Prostate gland (tissue), 2 donors: Measurements from ENCODE around the gene INKA1. TPM values are rescaled to one million over a fixed set of nuclear protein-coding genes. Genes with fewer than 3 reads are reported as not detected.

Experiments used
- DNase-seq: peaks from one replicate; pipeline ENCODE4 v3.0.0-alpha.2; 2019; ENCODE audit warnings: low spot score
- H3K27ac ChIP-seq, 2 donors: fragments of 200-600 bp; sonication (generic); 2 replicates each; pipeline ENCODE4 v1.5.1; 2017 to 2019
- H3K27me3 ChIP-seq: fragments of 200-600 bp; sonication (generic); replicated peaks from 2 replicates; pipeline ENCODE4 v1.5.1; 2019; ENCODE audit not compliant: insufficient read depth
- H3K36me3 ChIP-seq, 2 donors: fragments of 200-600 bp; sonication (generic); 1 replicate in 1 of 2; 2 replicates in 1 of 2; pipeline versions ENCODE4 v1.5.1 to v1.8.1; 2017 to 2019
- H3K4me1 ChIP-seq: fragments of 200-600 bp; sonication (generic); replicated peaks from 2 replicates; pipeline ENCODE4 v1.5.1; 2019
- H3K4me3 ChIP-seq, 2 donors: fragments of 200-600 bp; sonication (generic); 2 replicates each; pipeline ENCODE4 v1.5.1; 2017 to 2019
- H3K9me3 ChIP-seq: fragments of 200-600 bp; sonication (generic); 2 replicates; pipeline ENCODE4 v1.5.1; 2017
- CTCF ChIP-seq, 4 experiments: fragments of 200-600 bp in 2 of 4; fragments of 450-650 bp in 2 of 4; sonication (generic) in 2 of 4; IDR thresholded peaks; 1 replicate in 3 of 4; 2 replicates in 1 of 4; pipeline ENCODE4 v1.5.1; 2016 to 2019; ENCODE audit warnings: antibody characterized with exemption in 4 of 4, mild to moderate bottlenecking in 2 of 4, moderate library complexity in 2 of 4
- POLR2A ChIP-seq: fragments of 450-650 bp; IDR thresholded peaks from one replicate; pipeline ENCODE4 v1.6.1; 2016; ENCODE audit warnings: antibody characterized with exemption, mild to moderate bottlenecking
- POLR2AphosphoS5 ChIP-seq: sonication (generic); formaldehyde crosslinking; IDR thresholded peaks from one replicate; pipeline ENCODE4 v1.6.1; 2017; ENCODE audit warnings: antibody characterized with exemption
- WGBS: methylation state at CpG from one replicate; pipeline ENCODE4 v1.1.5; 2018; 5-methylcytosine and 5-hydroxymethylcytosine counted together
- intact Hi-C: fragments of 100-400 bp; cut with DNase I; formaldehyde crosslinking; loops from one replicate; pipeline ENCODE4 v1.14.2; 2022
- total RNA-seq, 2 donors: library from RNA; depleted of rRNA; stranded (reverse); fragments of >200 nt; gene quantifications; one replicate each; pipeline ENCODE4 v1.1.0, GENCODE V29; 2016

INKA1 gene
- total RNA-seq, 2 donors from 2014 or later, result 4.0 to 8.1 TPM

- WGBS, result 85% methylated on average over 1 of the region's 1 CpG
Measured at GRCh38 chr3:49799105-49799504, 4.0 kb upstream of the INKA1 start.

GRCh38 chr3:49799761-49800160, 3.3 kb upstream of the INKA1 start, which contains the start of gene CDHR4:
Gene CDHR4, minus strand, starts transcription at chr3:49799873. Its CDS starts 61 bp downstream, at chr3:49799812.
- Histone ChIP-seq H3K36me3 (no peaks in the 10 kb centered on the region), H3K27ac (no peak within 1 kb of the TSS), H3K9me3 (no peaks in the 10 kb centered on the region), H3K4me1 (peaks cover 5% of the 10 kb centered on the region), H3K4me3 (no peak within 1 kb of the TSS), H3K27me3 (no peaks in the 10 kb centered on the region)
- intact Hi-C loops, result no loop called here
- no peak for DNase-seq
- TF ChIP-seq POLR2A, result no peak
- WGBS, result 63% methylated on average over 4 of the region's 4 CpGs

More at GRCh38 chr3:49799105-49799504, 4.0 kb upstream of the INKA1 start:
- Histone ChIP-seq H3K27ac (no peak overlapping the region), H3K9me3 (no peaks in the 10 kb centered on the region), H3K27me3 (no peaks in the 10 kb centered on the region), H3K4me3 (no peak overlapping the region), H3K36me3 (no peaks in the 10 kb centered on the region), H3K4me1 (no peaks in the 10 kb centered on the region)
- intact Hi-C loops, result no loop called here
- no peak for TF ChIP-seq POLR2A
- TF ChIP-seq POLR2AphosphoS5, result no peak
- no peak for TF ChIP-seq CTCF (IDR thresholded peaks at IDR 0.05)
- no peak for DNase-seq

GRCh38 chr3:49801160-49801559, 1.9 kb upstream of the INKA1 start:
- H3K9me3 ChIP-seq, result no peaks in the 10 kb centered on the region
- no peak overlapping the region for H3K27ac ChIP-seq
- TF ChIP-seq POLR2AphosphoS5, result no peak
- no peak for TF ChIP-seq POLR2A
- TF ChIP-seq CTCF (IDR thresholded peaks at IDR 0.05), result no peak
- H3K27me3 ChIP-seq, result no peaks in the 10 kb centered on the region
- H3K4me3 ChIP-seq, result no peak overlapping the region
- peaks cover 19% of the 10 kb centered on the region for H3K4me1 ChIP-seq
- 91% methylated on average over 2 of the region's 2 CpGs for WGBS
- intact Hi-C loops, result no loop called here
- H3K36me3 ChIP-seq, result no peaks in the 10 kb centered on the region
- no peak for DNase-seq

GRCh38 chr3:49803465-49804140, 542 bp downstream of the INKA1 start:
- Histone ChIP-seq H3K4me1 (peaks cover 21% of the 10 kb centered on the region), H3K27ac (peak overlapping the region; percentile 85 to 89), H3K36me3 (no peaks in the 10 kb centered on the region), H3K4me3 (peak overlapping the region; percentile 50 to 70), H3K27me3 (no peaks in the 10 kb centered on the region), H3K9me3 (no peaks in the 10 kb centered on the region)
- TF ChIP-seq CTCF (IDR thresholded peaks at IDR 0.05), result peak in 2 of 4 experiments; percentile 37 to 51
- peak; percentile 45 for TF ChIP-seq POLR2AphosphoS5
- peak; percentile 25 for TF ChIP-seq POLR2A
- 2% methylated on average over 39 of the region's 41 CpGs for WGBS
- intact Hi-C loops, result loop anchor here (2.0 kb wide), 1 partner anchor 101 kb away; no protein-coding TSS in a partner anchor
- peak; percentile 78 for DNase-seq

GRCh38 chr3:49804141-49805041, 1.3 kb downstream of the INKA1 start:
- Histone ChIP-seq H3K36me3 (no peaks in the 10 kb centered on the region), H3K9me3 (no peaks in the 10 kb centered on the region), H3K27ac (peak overlapping the region; percentile 85 to 89), H3K4me1 (peaks cover 21% of the 10 kb centered on the region), H3K4me3 (peak overlapping the region; percentile 50 to 70), H3K27me3 (no peaks in the 10 kb centered on the region)
- intact Hi-C loops, result no loop called here
- no peak for DNase-seq
- WGBS, result 30% methylated on average over 21 of the region's 26 CpGs
- no peak for TF ChIP-seq POLR2A
